NCI-H128 (cell line): ENCODE measurements around the gene FSCN2.

Experiments used
- DNase-seq: peaks from one replicate; lab custom pipeline; 2025; ENCODE audit not compliant: unreplicated experiment; lab: John Stamatoyannopoulos, UW

Gene FSCN2, protein sequence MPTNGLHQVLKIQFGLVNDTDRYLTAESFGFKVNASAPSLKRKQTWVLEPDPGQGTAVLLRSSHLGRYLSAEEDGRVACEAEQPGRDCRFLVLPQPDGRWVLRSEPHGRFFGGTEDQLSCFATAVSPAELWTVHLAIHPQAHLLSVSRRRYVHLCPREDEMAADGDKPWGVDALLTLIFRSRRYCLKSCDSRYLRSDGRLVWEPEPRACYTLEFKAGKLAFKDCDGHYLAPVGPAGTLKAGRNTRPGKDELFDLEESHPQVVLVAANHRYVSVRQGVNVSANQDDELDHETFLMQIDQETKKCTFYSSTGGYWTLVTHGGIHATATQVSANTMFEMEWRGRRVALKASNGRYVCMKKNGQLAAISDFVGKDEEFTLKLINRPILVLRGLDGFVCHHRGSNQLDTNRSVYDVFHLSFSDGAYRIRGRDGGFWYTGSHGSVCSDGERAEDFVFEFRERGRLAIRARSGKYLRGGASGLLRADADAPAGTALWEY

DNA sequence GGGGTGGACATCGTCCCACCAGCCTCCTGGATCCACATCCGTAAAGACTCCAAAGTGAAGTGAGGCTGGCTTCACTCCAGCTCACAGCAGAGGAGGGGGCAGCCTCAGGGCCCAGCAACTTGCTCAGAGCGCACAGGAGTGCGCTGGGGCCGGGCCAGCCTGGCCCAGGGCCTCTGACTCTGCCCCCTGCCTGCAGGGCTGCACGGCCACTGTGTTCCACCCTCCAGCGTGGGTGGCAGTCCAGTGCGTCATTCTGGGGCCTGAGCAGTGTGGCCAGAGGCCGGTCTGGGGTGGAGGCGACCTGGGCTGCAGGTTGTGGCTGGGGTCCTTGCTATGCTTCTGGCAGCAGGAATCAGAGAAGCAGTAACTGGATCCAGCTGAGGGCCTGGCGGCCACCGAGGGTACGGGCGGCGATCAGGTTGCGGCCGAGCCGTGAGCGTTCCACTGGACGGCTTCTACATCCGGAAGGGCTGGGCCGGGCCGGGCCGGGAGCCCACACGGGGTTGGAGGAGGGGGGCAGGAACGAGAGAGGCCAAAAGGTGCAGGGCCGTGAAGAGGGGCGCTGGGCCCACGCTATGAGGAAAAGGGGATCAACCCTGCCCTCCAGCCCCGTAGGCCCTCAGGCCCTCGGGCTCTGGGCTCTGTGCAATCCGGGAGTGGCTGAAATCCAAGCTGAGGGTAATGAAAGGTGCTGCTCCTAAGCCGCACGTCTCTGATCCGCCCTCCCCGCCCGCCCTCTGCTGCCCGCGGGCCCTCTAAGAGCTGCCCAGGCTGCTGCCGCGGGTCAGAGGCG is at the start of gene FSCN2:
FSCN2 (plus strand) TSS at position 787 of the 793 bp plus-strand sequence. CDS start 155 bp downstream, outside the sequence.
- DNase-seq: no peak

DNA sequence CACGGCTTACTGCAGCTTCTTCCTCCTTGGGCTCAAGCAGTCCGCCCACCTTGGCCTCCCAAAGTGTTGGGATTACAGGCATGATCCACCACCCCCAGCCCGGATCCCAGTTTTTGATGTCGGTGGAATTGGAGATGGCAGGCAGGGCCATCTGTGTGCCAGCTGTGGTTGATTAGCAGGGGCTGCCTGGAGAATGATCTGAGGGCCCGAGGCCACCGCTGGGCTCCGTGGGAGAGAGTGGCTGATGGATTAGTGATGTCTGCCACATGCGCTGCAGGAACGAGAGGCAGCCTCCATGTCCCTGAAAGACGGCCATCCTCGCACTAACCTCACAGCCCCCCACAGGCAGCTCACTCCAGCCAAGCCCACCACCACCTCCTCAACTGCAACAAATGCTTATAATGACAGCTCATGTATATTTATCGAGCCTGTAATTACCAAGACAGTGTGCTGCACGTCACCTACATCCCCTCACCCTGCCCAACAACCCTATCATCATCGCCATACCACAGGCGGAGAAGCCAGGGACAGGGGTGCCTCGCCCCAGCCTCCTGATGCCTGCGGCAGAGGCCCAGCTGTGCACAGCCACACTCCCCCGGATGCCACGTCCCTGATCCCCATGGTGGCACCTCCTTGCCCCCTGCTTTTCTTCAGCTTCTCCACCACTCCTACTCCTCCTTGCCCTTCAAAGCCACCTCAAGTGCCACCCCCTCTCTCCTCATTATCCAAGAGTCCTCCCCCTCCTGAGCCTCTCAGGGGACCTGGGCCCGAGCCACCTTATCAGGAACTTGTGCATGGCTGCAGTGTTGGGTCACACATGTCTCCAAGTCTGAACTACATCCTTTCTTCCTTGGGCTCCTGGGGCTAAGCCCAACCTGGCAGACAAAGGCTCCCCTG is 48.8 kb upstream of the FSCN2 start:
- DNase-seq: no peak

DNA sequence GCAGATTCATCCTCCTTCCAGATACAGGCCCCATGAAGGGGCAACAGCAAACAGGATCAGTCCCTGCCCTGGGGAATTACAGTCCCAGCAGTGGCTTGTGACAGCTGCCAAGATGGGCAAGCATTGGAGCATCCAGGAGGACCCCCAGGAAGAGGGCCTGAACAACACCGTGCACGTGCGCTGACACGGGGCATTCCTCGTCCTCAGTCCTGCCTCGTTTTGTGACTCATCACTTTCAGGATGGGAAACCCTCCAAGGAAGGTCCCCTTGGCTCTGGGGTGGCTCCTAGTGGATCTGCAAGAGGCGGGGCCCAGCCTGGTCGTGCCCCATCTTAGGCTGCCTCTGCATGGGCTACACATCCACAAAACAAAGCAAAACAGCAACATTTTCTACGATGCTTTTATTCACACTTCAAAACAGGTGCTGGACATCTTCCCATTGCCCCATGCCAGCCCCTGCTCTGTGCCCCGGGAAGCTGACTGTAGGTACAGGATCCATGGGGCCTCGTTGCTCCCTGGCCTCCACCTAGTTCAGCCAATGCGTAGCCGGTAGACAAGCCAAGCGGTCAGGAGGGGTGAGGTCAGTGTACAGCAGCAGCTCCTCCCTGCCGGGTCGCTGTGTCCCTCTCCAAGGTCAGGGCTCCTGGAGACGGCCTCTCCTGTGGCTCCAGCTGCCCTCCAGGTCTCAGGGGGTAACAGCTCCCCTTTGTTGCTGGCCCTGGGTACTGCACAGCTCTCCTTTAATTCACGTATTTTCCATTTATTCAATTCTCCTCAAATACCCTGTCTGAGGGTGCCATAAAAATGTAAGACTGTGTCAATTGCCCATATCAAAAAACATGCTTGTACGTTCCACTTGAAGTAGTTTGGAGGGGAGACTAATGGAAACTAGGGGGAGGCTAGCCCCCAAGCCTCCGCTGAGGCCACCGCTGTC is 47.8 kb upstream of the FSCN2 start:
- no peak for DNase-seq

DNA sequence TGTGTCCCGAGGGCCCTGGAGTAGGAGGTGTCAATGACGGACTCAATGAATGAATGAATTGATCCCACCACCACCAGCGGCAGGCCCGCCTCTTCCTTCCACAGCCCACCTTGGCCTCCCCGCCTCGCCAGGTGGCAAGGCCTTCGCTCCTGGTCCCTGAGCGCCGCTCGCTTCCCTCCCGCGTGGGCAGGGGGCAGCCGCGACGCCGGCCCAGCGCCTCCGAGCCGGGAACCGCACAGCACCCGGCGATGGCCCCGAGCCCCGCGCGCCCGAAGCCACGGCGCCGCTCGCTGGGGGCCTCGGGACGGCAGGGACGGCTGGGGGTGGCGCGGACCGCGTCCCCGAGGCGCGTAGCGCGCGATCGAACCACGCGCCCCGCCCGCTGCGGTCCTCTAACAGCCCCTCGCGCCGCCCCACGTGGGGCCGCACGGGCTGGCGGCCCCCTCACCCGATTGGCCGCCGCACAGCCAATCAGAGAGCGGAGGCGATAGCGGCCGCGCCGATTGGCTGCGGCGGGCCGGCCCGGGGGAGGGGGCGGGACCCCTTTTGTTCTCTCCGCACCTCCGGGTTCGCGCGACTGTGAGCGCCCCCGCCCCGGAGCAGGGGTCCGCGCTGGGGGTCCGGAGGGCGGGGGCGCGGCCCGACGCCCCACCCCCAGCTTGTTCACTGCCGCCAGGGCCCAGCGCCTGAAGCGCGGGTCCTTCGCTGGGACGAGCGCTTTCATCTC is 46.9 kb upstream of the FSCN2 start:
- DNase-seq: peak; percentile 53

DNA sequence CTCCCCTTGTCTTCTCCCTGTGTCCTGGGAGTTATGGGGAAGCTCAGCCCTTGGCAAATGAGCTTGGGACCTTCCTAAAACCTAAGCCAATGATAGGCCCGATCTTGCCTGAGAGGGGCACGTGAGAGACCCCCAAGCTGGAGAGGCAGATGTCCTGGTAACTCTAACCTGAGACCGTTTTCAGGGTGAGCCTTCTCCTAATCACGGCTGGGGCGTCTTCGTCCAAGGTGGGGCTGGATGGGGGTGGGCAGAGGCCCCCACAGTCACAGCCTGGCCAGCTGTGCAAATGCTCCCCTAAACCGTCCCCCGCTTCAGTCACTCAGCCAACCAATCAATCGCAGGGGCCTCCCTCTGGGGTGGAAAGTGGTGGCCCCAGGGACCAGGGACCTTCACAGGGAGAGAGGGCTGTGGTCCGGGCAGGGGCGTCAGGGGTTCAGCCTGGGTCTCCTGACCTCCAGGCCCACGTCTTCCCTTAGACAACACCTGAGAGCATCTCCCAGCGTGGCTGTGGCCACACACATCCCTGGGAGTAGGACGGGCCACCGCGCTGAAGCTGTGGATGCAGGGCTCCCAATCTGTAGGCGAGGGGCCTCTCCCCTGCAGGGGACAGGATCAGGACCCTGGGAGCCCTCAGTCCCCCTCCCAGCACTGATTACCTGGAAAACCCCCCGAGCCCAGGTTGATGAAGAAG is 46.2 kb upstream of the FSCN2 start:
- DNase-seq: no peak

DNA sequence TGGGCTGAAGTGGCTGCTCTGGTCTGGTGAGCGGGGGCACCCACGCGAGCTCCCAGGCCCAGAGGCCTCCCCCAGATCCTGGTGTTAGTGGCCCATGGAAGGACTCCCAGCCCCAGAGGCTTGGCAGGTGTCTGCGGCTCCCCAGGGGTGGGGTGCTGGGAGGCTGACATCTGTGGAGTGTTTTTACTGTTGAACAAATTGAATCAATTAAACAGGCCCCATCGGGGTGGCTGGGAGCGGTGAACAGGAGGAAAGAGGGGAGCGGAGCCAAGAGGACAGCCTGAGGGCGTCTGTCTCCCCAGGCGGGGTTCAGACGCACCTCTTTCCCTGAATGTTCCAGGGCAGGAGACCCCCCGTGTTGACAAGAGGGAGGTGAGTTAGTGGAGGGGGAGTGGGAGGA is 45.5 kb upstream of the FSCN2 start:
- no peak for DNase-seq

DNA sequence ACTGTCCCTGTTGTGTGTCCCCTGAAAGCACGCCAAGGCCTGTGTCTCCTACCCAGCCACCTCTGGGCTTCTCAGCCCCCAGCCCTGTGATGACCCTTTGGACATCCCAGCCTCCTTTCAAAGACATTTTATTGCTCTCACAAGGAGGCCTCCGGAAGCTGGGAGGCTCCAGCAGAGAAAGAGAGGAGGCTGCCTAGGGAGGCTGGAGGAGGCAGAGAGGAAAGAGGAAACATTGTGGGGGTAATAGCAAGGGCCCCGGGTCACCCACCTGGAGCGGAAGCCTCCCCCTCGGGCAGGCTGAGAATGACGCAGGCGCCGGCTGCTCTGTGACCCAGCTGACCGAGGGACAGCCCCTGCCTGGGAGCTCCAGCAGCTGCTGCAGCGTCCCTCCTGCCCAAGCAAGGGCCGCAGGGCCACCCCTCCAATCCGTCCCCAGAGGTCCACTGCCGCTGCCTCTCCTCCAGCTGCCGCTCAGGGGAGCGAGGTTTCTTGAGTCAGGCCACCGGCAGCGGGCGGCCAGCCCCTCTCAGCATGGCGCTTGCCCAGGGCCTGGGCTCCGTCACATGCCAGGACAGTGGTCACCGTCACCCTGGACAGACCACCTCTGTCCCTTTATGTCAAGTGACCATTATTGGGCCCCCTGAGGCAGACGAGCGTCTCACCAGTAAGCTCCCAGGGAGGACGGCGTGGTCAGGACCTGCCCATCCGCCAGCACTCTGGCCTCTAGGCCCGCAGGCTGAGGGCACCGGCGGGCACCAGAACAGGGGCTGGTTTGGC is 44.9 kb upstream of the FSCN2 start:
- DNase-seq: no peak

DNA sequence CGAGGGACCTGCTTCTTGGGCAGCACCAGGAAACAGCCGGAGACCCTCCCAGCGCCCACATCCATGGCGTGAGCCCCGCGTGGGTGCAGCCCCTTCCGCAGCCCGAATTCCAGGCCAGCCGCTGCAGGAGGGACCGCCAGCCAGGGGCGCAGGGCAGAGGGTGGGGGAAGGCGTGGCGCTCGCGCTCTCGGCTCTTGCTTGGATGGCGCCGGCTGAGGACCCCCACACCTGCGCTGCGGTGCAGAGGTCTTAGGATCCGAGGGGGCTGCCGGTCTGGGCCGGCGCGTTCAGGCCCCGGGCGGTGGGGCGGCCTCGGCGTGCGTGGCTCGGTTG is 44.3 kb upstream of the FSCN2 start:
- no peak for DNase-seq

DNA sequence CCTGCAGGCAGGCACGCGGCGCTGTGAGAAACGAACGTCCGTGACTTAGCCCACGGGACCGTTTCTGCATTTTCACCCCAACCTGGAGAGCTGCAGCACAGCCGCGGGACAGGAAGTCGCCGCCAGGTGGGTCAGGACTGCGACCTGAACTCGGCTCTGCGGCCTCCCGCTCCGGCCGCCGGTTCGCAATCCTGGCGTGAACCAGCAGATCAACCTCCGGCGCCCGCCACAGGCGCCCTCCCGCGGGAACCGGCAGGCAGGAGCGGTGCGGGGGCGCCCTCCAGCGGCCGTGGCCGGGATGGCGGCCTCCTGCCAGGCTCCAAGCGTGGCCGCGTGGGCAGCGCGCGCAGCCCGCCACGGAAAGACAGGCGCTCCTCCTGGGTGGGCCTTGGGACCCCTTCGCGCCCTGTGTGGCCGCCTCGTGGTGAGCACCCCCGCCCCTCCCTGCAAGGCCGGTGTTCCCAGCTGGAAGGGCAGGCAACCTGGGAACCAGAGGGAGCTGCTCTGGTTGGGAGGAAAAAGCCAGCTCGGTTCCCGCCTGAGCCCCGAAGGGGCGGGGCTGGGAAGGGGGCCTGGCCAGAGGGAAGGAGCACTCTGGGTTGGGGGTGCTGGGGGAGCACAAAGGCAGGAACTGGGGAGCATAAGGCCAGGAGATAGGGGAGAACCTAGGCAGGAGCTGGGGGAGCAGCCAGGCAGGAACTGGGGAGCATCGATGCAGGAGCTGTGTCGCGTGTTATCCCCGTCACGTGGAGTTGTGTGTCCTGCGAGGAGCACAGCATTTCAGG is 43.8 kb upstream of the FSCN2 start:
- peak; percentile 39 for DNase-seq

DNA sequence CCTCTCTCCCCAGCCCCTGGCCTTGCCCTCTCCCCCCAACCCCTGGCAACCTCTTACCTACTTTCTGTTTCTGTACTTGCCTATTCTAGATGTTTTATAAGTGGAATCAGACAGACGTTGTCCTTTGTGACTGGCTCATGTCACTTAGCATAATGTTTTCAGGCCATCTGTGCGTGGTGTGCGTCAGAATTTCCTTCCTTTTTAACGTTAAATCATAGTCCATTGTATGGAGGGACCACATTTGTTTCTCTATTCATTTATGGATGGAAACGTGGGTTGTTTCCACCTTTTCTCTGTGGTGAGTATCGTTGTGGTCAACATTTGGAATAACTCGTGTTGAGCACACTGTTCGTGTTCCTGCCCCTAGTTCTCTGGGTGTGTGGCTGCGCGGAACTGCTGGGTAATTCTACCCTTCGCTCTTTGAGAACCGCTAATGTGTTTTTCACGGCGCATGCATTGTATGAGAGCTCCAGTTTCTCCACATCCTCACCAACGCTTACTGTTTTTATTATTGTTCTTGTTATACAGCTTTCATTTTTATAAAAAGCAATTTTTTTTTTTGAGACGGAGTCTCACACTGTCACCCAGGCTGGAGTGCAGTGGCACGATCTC is 41.9 kb upstream of the FSCN2 start:
- DNase-seq: no peak

DNA sequence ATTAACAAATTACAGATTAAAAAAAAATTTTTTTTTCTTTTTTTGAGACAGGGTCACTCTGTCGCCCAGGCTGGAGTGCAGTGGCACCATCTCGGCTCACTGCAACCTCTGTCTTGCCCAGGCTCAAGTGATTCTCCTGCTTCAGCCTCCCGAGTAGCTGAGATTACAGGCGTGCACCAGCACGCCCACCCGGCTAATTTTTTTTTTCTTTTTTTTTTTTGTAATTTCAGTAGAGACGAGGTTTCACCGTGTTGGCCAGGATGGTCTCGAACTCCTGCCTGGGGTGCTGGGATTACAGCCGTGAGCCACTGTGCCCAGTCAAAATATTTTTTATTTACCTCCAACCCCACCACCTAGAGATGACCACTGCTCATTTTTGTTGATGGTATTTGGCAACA is 41.1 kb upstream of the FSCN2 start:
- no peak for DNase-seq

DNA sequence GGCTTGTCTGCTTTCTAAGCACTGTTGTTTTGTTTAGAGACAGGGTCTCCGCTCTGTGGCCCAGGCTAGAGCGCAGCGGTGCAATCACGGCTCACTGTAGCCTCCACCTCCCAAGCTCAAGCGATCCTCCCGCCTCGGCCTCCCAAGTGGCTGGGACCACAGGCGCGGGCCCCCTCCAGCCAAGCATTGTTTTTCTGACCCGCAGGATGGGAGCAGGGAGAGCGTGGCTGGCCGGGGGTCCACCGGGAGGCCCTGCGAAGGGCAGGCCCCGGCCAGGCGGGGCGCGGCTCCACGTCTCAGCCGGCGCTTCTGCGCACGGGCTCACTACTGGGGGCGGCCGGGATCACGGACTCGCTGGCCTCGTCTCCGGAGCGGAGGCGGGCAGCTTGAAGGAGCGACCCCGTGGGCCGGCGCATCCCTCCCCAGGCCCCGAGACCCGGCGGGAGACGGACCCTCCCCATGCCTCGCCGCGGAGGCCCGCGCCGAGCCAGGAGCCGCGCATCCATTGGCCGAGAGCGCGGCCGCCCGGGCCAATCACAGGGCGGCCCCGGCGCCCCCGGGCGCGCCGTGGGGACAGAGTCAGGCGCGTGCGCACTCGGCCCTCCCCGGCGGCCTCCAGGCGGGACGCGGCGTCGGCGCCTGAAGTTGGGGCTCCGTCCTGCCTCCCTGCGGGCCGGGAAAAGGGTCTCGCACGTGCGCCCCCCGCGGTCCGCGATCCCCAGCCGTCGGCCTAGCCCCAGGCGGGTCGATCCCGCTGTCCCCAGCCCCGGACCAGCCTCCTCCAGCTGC is 40.5 kb upstream of the FSCN2 start:
- DNase-seq: peak; percentile 38

DNA sequence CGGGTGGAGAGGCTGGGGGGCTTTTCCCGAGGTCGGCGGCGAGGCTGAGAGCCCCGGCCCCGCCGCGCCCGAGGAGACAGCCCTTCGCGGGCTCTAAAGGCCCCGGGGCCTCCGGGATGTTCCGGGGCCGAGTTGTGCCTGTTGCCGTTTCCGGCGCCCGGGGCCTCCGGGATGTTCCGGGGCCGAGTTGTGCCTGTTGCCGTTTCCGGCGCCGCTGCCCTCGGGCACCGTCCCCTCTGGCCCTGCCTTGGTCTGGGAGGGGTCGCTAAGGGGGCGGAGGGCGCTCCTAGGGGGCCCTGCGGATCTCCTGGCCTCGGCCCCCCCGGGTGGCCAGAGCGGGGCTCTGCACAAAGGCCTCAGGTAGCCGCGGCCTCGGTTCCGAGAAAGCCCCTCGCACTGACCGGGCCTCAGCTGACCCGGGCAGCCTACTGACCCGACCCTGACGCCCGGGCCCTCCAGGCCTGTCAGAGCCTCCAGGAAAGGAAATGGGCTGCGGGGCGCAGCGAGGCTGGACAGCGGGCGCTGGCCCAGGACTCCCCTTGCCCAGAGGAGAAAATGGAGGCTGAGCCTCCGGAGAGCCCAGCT is 39.8 kb upstream of the FSCN2 start:
- no peak for DNase-seq

DNA sequence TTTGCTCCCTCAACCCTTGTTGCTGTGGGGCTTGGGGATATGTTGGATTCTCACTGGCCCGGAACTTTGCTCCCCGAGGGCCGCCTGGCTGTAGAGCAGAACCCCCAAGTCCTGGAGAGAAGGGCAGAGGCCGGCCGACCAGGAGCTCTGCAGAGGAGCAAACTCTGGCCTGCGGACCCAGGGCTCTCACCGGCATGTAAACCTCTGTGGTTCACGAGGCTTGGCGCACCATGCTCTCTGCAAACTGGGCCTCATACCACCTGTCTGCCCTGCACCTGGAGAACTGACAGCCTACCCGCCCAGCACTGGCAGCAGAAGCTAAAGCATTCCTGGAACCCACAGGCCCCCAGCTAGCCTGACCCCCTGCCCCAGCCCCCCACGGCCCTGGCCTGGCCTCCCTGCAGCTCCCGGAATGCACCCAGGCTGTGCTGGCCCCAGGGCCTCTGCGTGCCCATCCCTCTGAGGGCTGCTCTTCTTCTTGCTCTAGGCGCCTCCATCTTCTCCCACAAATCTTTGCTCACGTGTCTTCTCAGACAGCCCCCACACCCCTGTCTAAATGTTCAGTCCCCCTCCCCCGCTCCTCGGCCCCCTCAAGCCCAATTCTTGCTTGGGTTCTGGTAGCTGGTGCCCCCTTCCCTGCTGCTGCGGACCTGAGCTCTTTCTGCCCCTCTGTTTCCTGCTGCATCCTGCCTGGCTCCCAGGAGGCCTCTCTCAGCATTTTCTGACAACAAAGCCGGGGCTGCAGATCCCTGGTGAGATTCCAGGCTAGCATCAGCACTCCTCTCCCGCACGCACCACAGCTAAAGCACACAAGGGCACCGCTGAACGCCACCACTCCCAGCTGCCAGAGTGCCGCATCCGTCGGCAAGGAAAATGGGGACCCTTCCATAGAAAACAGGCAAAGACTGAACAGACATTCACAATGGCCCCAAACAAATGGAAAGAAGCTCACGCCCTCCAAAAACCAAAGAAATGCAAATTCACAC is 38.9 kb upstream of the FSCN2 start:
- DNase-seq: peak; percentile 18
